ENCODE measurements around the gene OLFM1.

OLFM1 gene

DNA sequence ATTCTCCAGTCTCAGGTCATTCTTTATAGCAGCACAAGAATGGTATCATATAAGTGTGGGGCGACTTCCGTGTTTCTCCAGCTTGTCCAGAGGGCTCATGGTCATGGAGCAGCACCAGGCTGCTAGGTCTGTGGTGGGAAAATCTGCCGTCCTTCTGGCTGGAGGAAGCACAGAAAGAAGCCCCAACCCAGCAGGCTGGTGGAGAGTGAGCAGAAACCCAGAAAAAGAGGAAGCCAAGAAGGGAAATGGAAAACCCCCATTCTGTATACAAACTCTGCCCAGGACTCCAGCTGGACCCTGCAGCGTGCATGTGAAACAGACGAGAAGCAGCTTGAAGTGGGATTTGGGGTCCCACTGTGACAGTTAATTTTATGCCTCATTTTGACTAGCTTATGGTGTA is 34.3 kb upstream of the OLFM1 start:
- DNase-seq (no peak), ATAC-seq (ENCODE audit: insufficient read depth, low read depth) (no peak)
- Histone ChIP-seq H3K4me1 (ENCODE audit: insufficient read depth, low read length) (no peaks in the 10 kb centered on the region), H3K27ac (ENCODE audit: low read length) (no peak overlapping the region), H3K79me2 (ENCODE audit: insufficient read depth, low read length) (no peaks in the 10 kb centered on the region), H3K27me3 (ENCODE audit: insufficient read depth, low read length, poor library complexity) (no peaks in the 10 kb centered on the region), H3K4me3 (ENCODE audit: low read depth in 1 of 2, low read length in 2 of 2) (no peak overlapping the region), H2AFZ (ENCODE audit: low read depth, low read length) (no peak overlapping the region), H3K9me3 (ENCODE audit: insufficient read depth, low read length, severe bottlenecking) (no peaks in the 10 kb centered on the region), H3K4me2 (ENCODE audit: insufficient read depth, low read length) (no peak overlapping the region), H3K36me3 (ENCODE audit: insufficient read depth, low read length) (no peaks in the 10 kb centered on the region), H3K9ac (ENCODE audit: low read depth, low read length) (no peak overlapping the region), H4K20me1 (ENCODE audit: insufficient read depth, low read length) (no peaks in the 10 kb centered on the region; the same call in 1 of the 2 replicates)
- TF ChIP-seq, protein P1, sequence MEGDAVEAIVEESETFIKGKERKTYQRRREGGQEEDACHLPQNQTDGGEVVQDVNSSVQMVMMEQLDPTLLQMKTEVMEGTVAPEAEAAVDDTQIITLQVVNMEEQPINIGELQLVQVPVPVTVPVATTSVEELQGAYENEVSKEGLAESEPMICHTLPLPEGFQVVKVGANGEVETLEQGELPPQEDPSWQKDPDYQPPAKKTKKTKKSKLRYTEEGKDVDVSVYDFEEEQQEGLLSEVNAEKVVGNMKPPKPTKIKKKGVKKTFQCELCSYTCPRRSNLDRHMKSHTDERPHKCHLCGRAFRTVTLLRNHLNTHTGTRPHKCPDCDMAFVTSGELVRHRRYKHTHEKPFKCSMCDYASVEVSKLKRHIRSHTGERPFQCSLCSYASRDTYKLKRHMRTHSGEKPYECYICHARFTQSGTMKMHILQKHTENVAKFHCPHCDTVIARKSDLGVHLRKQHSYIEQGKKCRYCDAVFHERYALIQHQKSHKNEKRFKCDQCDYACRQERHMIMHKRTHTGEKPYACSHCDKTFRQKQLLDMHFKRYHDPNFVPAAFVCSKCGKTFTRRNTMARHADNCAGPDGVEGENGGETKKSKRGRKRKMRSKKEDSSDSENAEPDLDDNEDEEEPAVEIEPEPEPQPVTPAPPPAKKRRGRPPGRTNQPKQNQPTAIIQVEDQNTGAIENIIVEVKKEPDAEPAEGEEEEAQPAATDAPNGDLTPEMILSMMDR (IDR thresholded peaks at IDR 0.05; ENCODE audit: borderline replicate concordance, extremely low read depth, low read length, poor library complexity, severe bottlenecking): no peak
- no peak for TF ChIP-seq EZH2 (IDR thresholded peaks at IDR 0.05; ENCODE audit: borderline replicate concordance, low read depth, low read length, severe bottlenecking)

DNA sequence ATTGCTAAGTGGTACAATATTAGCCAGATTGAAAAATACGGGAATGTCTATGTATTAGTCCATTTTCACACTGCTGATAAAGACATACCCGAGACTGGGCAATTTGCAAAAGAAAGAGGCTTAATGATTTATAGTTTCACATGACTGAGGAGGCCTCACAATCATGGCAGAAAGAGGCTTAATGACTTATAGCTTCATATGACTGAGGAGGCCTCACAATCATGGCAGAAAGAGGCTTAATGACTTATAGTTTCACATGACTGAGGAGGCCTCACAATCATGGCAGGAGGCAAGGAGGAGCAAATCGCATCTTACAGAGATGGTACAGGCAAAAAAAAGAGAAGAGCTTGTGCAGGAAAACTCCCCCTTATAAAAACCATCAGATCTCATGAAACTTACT is 32.3 kb upstream of the OLFM1 start:
- Histone ChIP-seq H3K9me3 (ENCODE audit: insufficient read depth, low read length, severe bottlenecking) (no peaks in the 10 kb centered on the region), H3K9ac (ENCODE audit: low read depth, low read length) (no peak overlapping the region), H3K4me3 (ENCODE audit: low read depth in 1 of 2, low read length in 2 of 2) (no peak overlapping the region), H4K20me1 (ENCODE audit: insufficient read depth, low read length) (no peaks in the 10 kb centered on the region), H3K36me3 (ENCODE audit: insufficient read depth, low read length) (no peaks in the 10 kb centered on the region), H3K27me3 (ENCODE audit: insufficient read depth, low read length, poor library complexity) (no peaks in the 10 kb centered on the region), H3K79me2 (ENCODE audit: insufficient read depth, low read length) (no peaks in the 10 kb centered on the region), H3K4me1 (ENCODE audit: insufficient read depth, low read length) (no peaks in the 10 kb centered on the region), H2AFZ (ENCODE audit: low read depth, low read length) (no peak overlapping the region), H3K4me2 (ENCODE audit: insufficient read depth, low read length) (no peak overlapping the region), H3K27ac (ENCODE audit: low read length) (no peak overlapping the region)
- ATAC-seq (ENCODE audit: insufficient read depth, low read depth) (no peak), DNase-seq (no peak)
- no peak for TF ChIP-seq EZH2 (IDR thresholded peaks at IDR 0.05; ENCODE audit: borderline replicate concordance, low read depth, low read length, severe bottlenecking)
- TF ChIP-seq, protein P1 (IDR thresholded peaks at IDR 0.05; ENCODE audit: borderline replicate concordance, extremely low read depth, low read length, poor library complexity, severe bottlenecking): no peak

DNA sequence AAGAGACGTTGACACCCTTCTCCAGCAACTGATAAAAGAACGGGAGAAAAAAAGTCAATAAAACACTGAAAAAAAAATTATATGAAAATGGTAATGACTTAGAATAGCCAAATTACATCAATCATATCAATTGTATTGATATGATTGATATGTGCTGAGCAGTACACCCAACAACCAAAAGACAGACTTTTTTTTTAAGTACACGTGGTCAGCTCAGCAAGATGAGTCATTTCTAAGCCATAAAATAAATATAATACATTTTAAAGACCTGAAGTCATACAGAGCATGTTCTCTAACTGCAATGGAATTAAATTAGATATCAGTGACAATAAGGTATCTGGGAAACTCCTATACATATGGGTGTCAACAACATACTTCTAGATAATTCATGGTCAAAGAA is 30.9 kb upstream of the OLFM1 start:
- no peaks in the 10 kb centered on the region for H3K27me3 ChIP-seq (ENCODE audit: insufficient read depth, low read length, poor library complexity)
- ATAC-seq (ENCODE audit: insufficient read depth, low read depth) (no peak), DNase-seq (no peak)
- no peaks in the 10 kb centered on the region for H3K9me3 ChIP-seq (ENCODE audit: insufficient read depth, low read length, severe bottlenecking)
- H3K79me2 ChIP-seq (ENCODE audit: insufficient read depth, low read length): no peaks in the 10 kb centered on the region
- no peaks in the 10 kb centered on the region for H3K4me1 ChIP-seq (ENCODE audit: insufficient read depth, low read length)
- H3K27ac ChIP-seq (ENCODE audit: low read length): no peak overlapping the region
- H4K20me1 ChIP-seq (ENCODE audit: insufficient read depth, low read length): no peaks in the 10 kb centered on the region
- no peak overlapping the region for H3K4me2 ChIP-seq (ENCODE audit: insufficient read depth, low read length)
- no peak for TF ChIP-seq EZH2 (IDR thresholded peaks at IDR 0.05; ENCODE audit: borderline replicate concordance, low read depth, low read length, severe bottlenecking)
- TF ChIP-seq, protein P1 (IDR thresholded peaks at IDR 0.05; ENCODE audit: borderline replicate concordance, extremely low read depth, low read length, poor library complexity, severe bottlenecking): no peak
- H3K9ac ChIP-seq (ENCODE audit: low read depth, low read length): no peak overlapping the region
- no peaks in the 10 kb centered on the region for H3K36me3 ChIP-seq (ENCODE audit: insufficient read depth, low read length)
- H3K4me3 ChIP-seq (ENCODE audit: low read depth in 1 of 2, low read length in 2 of 2): no peak overlapping the region
- H2AFZ ChIP-seq (ENCODE audit: low read depth, low read length): no peak overlapping the region

Measured in DND-41 (cell line).